Measurements from ENCODE around the gene SAMMSON. TPM values are rescaled to one million over a fixed set of nuclear protein-coding genes. Genes with fewer than 3 reads are reported as not detected.

SAMMSON gene
- polyA plus RNA-seq, 1 of the 3 experiments (the other 2 are of a cell fraction), result not detected

DNA sequence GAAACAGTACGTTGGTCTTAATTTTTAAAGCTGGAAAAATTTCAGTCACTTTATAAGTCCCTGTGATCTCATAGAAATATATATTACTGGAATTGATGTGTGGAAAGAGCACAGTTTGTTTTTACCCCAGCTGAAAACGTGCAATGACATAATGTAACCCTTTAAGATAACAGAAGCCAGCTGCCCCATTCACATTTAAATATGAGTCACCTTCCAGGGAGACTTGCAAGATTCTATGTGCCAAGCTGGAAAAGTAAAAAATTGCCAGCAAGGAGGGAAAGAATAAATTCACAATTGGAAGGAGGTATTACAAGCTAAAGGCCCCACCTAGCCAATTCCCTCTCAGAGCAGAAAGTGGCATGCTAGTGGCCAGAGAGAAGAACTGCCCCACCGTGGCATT, 50.2 kb downstream of the SAMMSON start:
- Histone ChIP-seq H3K4me1 (ENCODE audit: control insufficient read depth in 1 of 2, insufficient read depth in 2 of 2, low read depth in 1 of 2, low read length in 1 of 2) (no peaks in the 10 kb centered on the region), H3F3A (replicated peaks; ENCODE audit: insufficient read depth) (no peaks in the 10 kb centered on the region), H3K79me2 (ENCODE audit: insufficient read depth) (no peaks in the 10 kb centered on the region), H3K9me2 (no peaks in the 10 kb centered on the region), H3K27me3 (ENCODE audit: insufficient read depth) (no peaks in the 10 kb centered on the region; the same call in 1 of the 2 replicates), H3K4me2 (no peak overlapping the region), H2AFZ (ENCODE audit: low read depth) (no peak overlapping the region), H3K27ac (ENCODE audit: low read depth in 2 of 2, low read length in 1 of 2) (no peak overlapping the region), H3K4me3 (ENCODE audit: low read depth in 2 of 2, low read length in 1 of 2) (no peak overlapping the region), H4K20me1 (ENCODE audit: insufficient read depth) (no peaks in the 10 kb centered on the region), H3K9ac (no peak overlapping the region), H3K9me3 (no peaks in the 10 kb centered on the region), H3K36me3 (replicated peaks in 1 of 2; ENCODE audit: control insufficient read depth in 1 of 2, insufficient read depth in 2 of 2, low read length in 1 of 2) (no peaks in the 10 kb centered on the region)
- ChIA-PET CTCF (interaction anchor here (0.5 to 1.8 kb wide), 4 partner anchors 14 to 318 kb away, joined by 3 to 6 read pairs (median 4); no protein-coding TSS in a partner anchor), POLR2A (no interaction called here)
- whole genome bisulfite sequencing (ENCODE audit: low lambda C conversion rate), result 23% methylated on average over 3 of the region's 3 CpGs
- no peak for TF ChIP-seq FOXM1 (IDR thresholded peaks at IDR 0.05; ENCODE audit: low read depth)
- TF ChIP-seq MAX (IDR thresholded peaks at IDR 0.05; ENCODE audit: low read depth), result no peak
- TF ChIP-seq SMC3 (IDR thresholded peaks at IDR 0.05; ENCODE audit: low read depth, low read length), result no peak
- TF ChIP-seq SIN3A (IDR thresholded peaks at IDR 0.05; ENCODE audit: borderline replicate concordance, low read depth, low read length), result no peak
- no peak for TF ChIP-seq RAD21 (IDR thresholded peaks at IDR 0.05; ENCODE audit: low read length)
- TF ChIP-seq EZH2phosphoT487 (IDR thresholded peaks at IDR 0.05; ENCODE audit: borderline replicate concordance, low read depth), result no peak
- no peak; the same call in 1 of the 2 replicates for TF ChIP-seq TCF12 (IDR thresholded peaks at IDR 0.05)
- no peak for TF ChIP-seq GATA2 (CRISPR knock-in tag; IDR thresholded peaks at IDR 0.05)
- TF ChIP-seq CHD2 (IDR thresholded peaks at IDR 0.05; ENCODE audit: low read length, partially characterized antibody), result no peak
- TF ChIP-seq, protein P1, sequence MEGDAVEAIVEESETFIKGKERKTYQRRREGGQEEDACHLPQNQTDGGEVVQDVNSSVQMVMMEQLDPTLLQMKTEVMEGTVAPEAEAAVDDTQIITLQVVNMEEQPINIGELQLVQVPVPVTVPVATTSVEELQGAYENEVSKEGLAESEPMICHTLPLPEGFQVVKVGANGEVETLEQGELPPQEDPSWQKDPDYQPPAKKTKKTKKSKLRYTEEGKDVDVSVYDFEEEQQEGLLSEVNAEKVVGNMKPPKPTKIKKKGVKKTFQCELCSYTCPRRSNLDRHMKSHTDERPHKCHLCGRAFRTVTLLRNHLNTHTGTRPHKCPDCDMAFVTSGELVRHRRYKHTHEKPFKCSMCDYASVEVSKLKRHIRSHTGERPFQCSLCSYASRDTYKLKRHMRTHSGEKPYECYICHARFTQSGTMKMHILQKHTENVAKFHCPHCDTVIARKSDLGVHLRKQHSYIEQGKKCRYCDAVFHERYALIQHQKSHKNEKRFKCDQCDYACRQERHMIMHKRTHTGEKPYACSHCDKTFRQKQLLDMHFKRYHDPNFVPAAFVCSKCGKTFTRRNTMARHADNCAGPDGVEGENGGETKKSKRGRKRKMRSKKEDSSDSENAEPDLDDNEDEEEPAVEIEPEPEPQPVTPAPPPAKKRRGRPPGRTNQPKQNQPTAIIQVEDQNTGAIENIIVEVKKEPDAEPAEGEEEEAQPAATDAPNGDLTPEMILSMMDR (IDR thresholded peaks at IDR 0.05), result no peak
- TF ChIP-seq USF2 (IDR thresholded peaks at IDR 0.05; ENCODE audit: borderline replicate concordance, low read depth, low read length), result no peak
- TF ChIP-seq, protein P2, sequence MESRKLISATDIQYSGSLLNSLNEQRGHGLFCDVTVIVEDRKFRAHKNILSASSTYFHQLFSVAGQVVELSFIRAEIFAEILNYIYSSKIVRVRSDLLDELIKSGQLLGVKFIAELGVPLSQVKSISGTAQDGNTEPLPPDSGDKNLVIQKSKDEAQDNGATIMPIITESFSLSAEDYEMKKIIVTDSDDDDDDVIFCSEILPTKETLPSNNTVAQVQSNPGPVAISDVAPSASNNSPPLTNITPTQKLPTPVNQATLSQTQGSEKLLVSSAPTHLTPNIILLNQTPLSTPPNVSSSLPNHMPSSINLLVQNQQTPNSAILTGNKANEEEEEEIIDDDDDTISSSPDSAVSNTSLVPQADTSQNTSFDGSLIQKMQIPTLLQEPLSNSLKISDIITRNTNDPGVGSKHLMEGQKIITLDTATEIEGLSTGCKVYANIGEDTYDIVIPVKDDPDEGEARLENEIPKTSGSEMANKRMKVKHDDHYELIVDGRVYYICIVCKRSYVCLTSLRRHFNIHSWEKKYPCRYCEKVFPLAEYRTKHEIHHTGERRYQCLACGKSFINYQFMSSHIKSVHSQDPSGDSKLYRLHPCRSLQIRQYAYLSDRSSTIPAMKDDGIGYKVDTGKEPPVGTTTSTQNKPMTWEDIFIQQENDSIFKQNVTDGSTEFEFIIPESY (IDR thresholded peaks at IDR 0.05; ENCODE audit: borderline replicate concordance, low read depth), result no peak
- no peak for TF ChIP-seq NFIC (IDR thresholded peaks at IDR 0.05; ENCODE audit: borderline replicate concordance)
- TF ChIP-seq YY1 (IDR thresholded peaks at IDR 0.05; ENCODE audit: low read depth), result no peak
- no peak for TF ChIP-seq RFX5 (IDR thresholded peaks at IDR 0.05; ENCODE audit: low read length)
- DNase-seq, result no peak

Data from SK-N-SH (cell line).